HepG2 (cell line): Measurements from ENCODE around the gene CCDC142. TPM values are rescaled to one million over a fixed set of nuclear protein-coding genes. Genes with fewer than 3 reads are reported as not detected.

Experiments used
- AKAP8 ChIP-seq: sonication (generic); formaldehyde crosslinking; IDR thresholded peaks from 2 replicates; pipeline ENCODE4 v1.5.1; 2020; ENCODE audit warnings: mild to moderate bottlenecking, missing genetic modification reagents
- BRCA1 ChIP-seq: sonication (generic); formaldehyde crosslinking; IDR thresholded peaks from 2 replicates; pipeline ENCODE4 v1.4.0; 2020; ENCODE audit warnings: missing genetic modification reagents
- ELF1 ChIP-seq: sonication (generic); formaldehyde crosslinking; IDR thresholded peaks from 2 replicates; pipeline ENCODE4 v1.4.0; 2020; ENCODE audit warnings: missing genetic modification reagents
- HIVEP1 ChIP-seq: sonication (generic); formaldehyde crosslinking; IDR thresholded peaks from 2 replicates; pipeline ENCODE4 v1.4.0; 2020; ENCODE audit warnings: mild to moderate bottlenecking, missing genetic modification reagents
- HMG20B ChIP-seq: conservative IDR thresholded peaks from 2 replicates; pipeline ENCODE4 v1.6.1; 2016; ENCODE audit warnings: missing genetic modification reagents, missing compliant biosample characterization
- KMT2A ChIP-seq: sonication (generic); formaldehyde crosslinking; IDR thresholded peaks from 2 replicates; pipeline ENCODE4 v1.4.0; 2020; ENCODE audit warnings: missing genetic modification reagents
- MTA3 ChIP-seq: sonication (generic); formaldehyde crosslinking; IDR thresholded peaks from 2 replicates; pipeline ENCODE4 v1.4.0; 2020; ENCODE audit warnings: missing genetic modification reagents
- NCOA1 ChIP-seq: sonication (generic); formaldehyde crosslinking; IDR thresholded peaks from 2 replicates; pipeline ENCODE4 v1.9.0; 2021; ENCODE audit warnings: missing genetic modification reagents
- NFE2L2 ChIP-seq: fragments of 150-350 bp; IDR thresholded peaks from 2 replicates; pipeline ENCODE4 v1.6.1; 2014; ENCODE audit warnings: low read length
- NR2C2 ChIP-seq: sonication (generic); formaldehyde crosslinking; IDR thresholded peaks from 2 replicates; pipeline ENCODE4 v1.4.0; 2020; ENCODE audit warnings: missing genetic modification reagents, mild to moderate bottlenecking, moderate library complexity, borderline replicate concordance
- RXRA ChIP-seq: sonication (generic); formaldehyde crosslinking; IDR thresholded peaks from 2 replicates; pipeline ENCODE4 v1.5.1; 2020; ENCODE audit warnings: missing genetic modification reagents
- ZFAT ChIP-seq: sonication (generic); formaldehyde crosslinking; conservative IDR thresholded peaks from 2 replicates; pipeline ENCODE4 v1.8.1; 2023; ENCODE audit warnings: missing genetic modification reagents, inconsistent platforms
- ZNF251 ChIP-seq: sonication (generic); formaldehyde crosslinking; IDR thresholded peaks from 2 replicates; pipeline ENCODE4 v1.9.0; 2021; ENCODE audit warnings: mild to moderate bottlenecking, missing genetic modification reagents
- ZNF264 ChIP-seq: sonication (generic); formaldehyde crosslinking; IDR thresholded peaks from 2 replicates; pipeline ENCODE4 v1.4.0; 2020; ENCODE audit warnings: missing genetic modification reagents
- ZNF354B ChIP-seq: sonication (generic); formaldehyde crosslinking; IDR thresholded peaks from 2 replicates; pipeline ENCODE4 v1.8.0; 2022; ENCODE audit warnings: mild to moderate bottlenecking, missing genetic modification reagents
- ZNF44 ChIP-seq: sonication (generic); formaldehyde crosslinking; IDR thresholded peaks from 2 replicates; pipeline ENCODE4 v1.5.1; 2020; ENCODE audit warnings: mild to moderate bottlenecking, missing genetic modification reagents
- ZNF652 ChIP-seq: IDR thresholded peaks from 2 replicates; pipeline ENCODE4 v1.6.1; 2016; ENCODE audit warnings: low read depth, borderline replicate concordance
- ZNF720 ChIP-seq: sonication (generic); formaldehyde crosslinking; IDR thresholded peaks from 2 replicates; pipeline ENCODE4 v1.4.0; 2020; ENCODE audit warnings: missing genetic modification reagents
- ZSCAN21 ChIP-seq: sonication (generic); formaldehyde crosslinking; IDR thresholded peaks from 2 replicates; pipeline ENCODE4 v1.8.0; 2022; ENCODE audit warnings: mild to moderate bottlenecking, missing genetic modification reagents, moderate library complexity, borderline replicate concordance
- polyA plus RNA-seq, 8 experiments: library from polyadenylated mRNA; depleted of rRNA in 3 of 8; stranded (reverse) in 7 of 8; unstranded in 1 of 8; fragments of >200 nt; fragmentation: Illumina TruSeq in 4 of 8; extraction: Trizol in 4 of 8; gene quantifications; 2 replicates each; pipeline versions ENCODE4 v1.2.1 to v1.2.3, GENCODE V29; 2011 to 2016; ENCODE audit warnings: low read depth in 4 of 8, missing spikeins in 1 of 8, mixed read lengths in 1 of 8; ENCODE audit not compliant: insufficient read depth in 1 of 8
- total RNA-seq, 5 experiments: library from RNA; depleted of rRNA; stranded (reverse); fragments of >200 nt; fragmentation: Illumina TruSeq; extraction: Trizol; gene quantifications; 2 replicates each; pipeline ENCODE4 v1.2.3, GENCODE V29; 2016; ENCODE audit warnings: low read depth in 1 of 5
- TF ChIP-seq, protein P1 (sequence below): sonication (generic); formaldehyde crosslinking; IDR thresholded peaks from 2 replicates; pipeline ENCODE4 v1.8.0; 2022; ENCODE audit warnings: missing genetic modification reagents, low read depth, mild to moderate bottlenecking, borderline replicate concordance
- TF ChIP-seq, protein P2 (sequence below): sonication (generic); formaldehyde crosslinking; IDR thresholded peaks from 2 replicates; pipeline ENCODE4 v1.4.0; 2020; ENCODE audit warnings: mild to moderate bottlenecking, missing genetic modification reagents
- TF ChIP-seq, protein P3 (sequence below): sonication (generic); formaldehyde crosslinking; IDR thresholded peaks from 2 replicates; pipeline ENCODE4 v1.4.0; 2020; ENCODE audit warnings: missing genetic modification reagents
- TF ChIP-seq, protein P4 (sequence below): sonication (generic); formaldehyde crosslinking; IDR thresholded peaks from 2 replicates; pipeline ENCODE4 v1.4.0; 2020; ENCODE audit warnings: missing genetic modification reagents
- TF ChIP-seq, protein P5 (sequence below): sonication (generic); formaldehyde crosslinking; IDR thresholded peaks from 2 replicates; pipeline ENCODE4 v1.5.0; 2020; ENCODE audit warnings: missing genetic modification reagents
- TF ChIP-seq, protein P6 (sequence below): sonication (generic); formaldehyde crosslinking; IDR thresholded peaks from 2 replicates; pipeline ENCODE4 v1.4.0; 2020; ENCODE audit warnings: missing genetic modification reagents

The CCDC142 gene
- total and polyA plus RNA-seq, 2 of the 13 experiments (the other 11 are each of a cell fraction or from before 2014, with no cell fraction given) = 14.7 to 30.4 TPM

DNA sequence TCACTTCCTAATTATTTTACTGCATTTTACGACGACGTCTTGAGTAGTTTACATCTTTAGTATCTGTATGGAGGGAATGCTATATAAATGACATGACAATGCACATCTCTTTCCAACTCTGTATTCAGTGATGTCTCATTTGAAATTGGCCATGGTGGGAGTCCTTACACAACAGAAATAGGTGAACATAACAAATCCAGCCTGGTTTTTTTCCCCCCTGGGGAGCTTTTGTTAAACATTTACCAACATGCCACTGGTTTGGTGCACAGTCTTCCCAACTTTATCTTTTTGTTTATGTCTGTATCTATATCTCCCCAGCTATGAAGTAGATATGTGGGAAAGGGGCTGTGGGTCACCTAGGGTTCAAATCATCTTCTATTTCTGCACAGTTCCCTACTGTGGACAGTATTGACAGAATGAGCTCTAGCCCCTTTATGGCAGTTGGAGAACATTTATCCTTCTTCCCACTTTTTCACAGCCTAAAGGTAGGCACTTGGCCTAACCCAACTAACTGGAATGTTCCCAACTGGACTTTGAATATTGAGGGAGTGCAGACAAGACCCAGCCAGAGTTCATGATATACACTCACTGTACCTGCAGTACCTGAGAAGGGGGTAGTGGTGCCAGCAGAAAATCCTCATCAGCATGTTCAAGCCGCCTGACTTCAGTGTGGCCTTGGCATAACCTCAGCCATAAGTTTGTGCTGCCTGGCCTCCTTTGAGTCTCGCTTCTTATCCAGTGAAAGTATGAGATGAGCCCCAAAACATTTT, 35.4 kb downstream of the CCDC142 start (continued):
- TF ChIP-seq, protein P1, sequence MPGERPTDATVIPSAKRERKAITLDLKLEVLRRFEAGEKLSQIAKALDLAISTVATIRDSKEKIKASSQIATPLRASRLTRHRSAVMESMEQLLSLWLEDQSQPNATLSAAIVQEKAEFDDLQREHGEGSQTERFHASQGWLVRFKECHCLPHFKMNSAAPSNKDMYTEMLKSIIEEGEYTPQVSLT (CRISPR knock-in tag) = no peak
- TF ChIP-seq, protein P2, sequence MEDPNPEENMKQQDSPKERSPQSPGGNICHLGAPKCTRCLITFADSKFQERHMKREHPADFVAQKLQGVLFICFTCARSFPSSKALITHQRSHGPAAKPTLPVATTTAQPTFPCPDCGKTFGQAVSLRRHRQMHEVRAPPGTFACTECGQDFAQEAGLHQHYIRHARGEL (CRISPR knock-in tag) = no peak
- TF ChIP-seq, protein P3, sequence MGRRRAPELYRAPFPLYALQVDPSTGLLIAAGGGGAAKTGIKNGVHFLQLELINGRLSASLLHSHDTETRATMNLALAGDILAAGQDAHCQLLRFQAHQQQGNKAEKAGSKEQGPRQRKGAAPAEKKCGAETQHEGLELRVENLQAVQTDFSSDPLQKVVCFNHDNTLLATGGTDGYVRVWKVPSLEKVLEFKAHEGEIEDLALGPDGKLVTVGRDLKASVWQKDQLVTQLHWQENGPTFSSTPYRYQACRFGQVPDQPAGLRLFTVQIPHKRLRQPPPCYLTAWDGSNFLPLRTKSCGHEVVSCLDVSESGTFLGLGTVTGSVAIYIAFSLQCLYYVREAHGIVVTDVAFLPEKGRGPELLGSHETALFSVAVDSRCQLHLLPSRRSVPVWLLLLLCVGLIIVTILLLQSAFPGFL (CRISPR knock-in tag) = no peak
- no peak for TF ChIP-seq BRCA1 (CRISPR knock-in tag)
- no peak for TF ChIP-seq AKAP8 (CRISPR knock-in tag)
- no peak for TF ChIP-seq ZNF720 (CRISPR knock-in tag)
- TF ChIP-seq ZNF652 (CRISPR knock-in tag) = no peak; the same call in 1 of the 2 replicates
- TF ChIP-seq NCOA1 (CRISPR knock-in tag) = no peak
- no peak for TF ChIP-seq KMT2A (CRISPR knock-in tag)
- TF ChIP-seq RXRA (CRISPR knock-in tag) = no peak
- TF ChIP-seq NFE2L2 = no peak
- TF ChIP-seq MTA3 (CRISPR knock-in tag) = no peak
- TF ChIP-seq ZNF264 = 0 out of 2 replicates have a peak, but pooled peaks have one; percentile 27
- no peak for TF ChIP-seq HIVEP1 (CRISPR knock-in tag)
- no peak for TF ChIP-seq ZNF354B (CRISPR knock-in tag)
- TF ChIP-seq, protein P4, sequence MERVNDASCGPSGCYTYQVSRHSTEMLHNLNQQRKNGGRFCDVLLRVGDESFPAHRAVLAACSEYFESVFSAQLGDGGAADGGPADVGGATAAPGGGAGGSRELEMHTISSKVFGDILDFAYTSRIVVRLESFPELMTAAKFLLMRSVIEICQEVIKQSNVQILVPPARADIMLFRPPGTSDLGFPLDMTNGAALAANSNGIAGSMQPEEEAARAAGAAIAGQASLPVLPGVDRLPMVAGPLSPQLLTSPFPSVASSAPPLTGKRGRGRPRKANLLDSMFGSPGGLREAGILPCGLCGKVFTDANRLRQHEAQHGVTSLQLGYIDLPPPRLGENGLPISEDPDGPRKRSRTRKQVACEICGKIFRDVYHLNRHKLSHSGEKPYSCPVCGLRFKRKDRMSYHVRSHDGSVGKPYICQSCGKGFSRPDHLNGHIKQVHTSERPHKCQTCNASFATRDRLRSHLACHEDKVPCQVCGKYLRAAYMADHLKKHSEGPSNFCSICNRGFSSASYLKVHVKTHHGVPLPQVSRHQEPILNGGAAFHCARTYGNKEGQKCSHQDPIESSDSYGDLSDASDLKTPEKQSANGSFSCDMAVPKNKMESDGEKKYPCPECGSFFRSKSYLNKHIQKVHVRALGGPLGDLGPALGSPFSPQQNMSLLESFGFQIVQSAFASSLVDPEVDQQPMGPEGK (CRISPR knock-in tag) = peak; percentile 55; the same call in 1 of the 2 replicates
- no peak for TF ChIP-seq HMG20B (CRISPR knock-in tag)
- TF ChIP-seq, protein P5, sequence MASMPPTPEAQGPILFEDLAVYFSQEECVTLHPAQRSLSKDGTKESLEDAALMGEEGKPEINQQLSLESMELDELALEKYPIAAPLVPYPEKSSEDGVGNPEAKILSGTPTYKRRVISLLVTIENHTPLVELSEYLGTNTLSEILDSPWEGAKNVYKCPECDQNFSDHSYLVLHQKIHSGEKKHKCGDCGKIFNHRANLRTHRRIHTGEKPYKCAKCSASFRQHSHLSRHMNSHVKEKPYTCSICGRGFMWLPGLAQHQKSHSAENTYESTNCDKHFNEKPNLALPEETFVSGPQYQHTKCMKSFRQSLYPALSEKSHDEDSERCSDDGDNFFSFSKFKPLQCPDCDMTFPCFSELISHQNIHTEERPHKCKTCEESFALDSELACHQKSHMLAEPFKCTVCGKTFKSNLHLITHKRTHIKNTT = no peak
- TF ChIP-seq ELF1 (CRISPR knock-in tag) = peak; percentile 17; the same call in 1 of the 2 replicates
- 0 out of 2 replicates have a peak, but pooled peaks have one; percentile 22 for TF ChIP-seq ZNF44 (CRISPR knock-in tag)
- TF ChIP-seq ZFAT (CRISPR knock-in tag) = no peak
- TF ChIP-seq NR2C2 = no peak
- TF ChIP-seq, protein P6, sequence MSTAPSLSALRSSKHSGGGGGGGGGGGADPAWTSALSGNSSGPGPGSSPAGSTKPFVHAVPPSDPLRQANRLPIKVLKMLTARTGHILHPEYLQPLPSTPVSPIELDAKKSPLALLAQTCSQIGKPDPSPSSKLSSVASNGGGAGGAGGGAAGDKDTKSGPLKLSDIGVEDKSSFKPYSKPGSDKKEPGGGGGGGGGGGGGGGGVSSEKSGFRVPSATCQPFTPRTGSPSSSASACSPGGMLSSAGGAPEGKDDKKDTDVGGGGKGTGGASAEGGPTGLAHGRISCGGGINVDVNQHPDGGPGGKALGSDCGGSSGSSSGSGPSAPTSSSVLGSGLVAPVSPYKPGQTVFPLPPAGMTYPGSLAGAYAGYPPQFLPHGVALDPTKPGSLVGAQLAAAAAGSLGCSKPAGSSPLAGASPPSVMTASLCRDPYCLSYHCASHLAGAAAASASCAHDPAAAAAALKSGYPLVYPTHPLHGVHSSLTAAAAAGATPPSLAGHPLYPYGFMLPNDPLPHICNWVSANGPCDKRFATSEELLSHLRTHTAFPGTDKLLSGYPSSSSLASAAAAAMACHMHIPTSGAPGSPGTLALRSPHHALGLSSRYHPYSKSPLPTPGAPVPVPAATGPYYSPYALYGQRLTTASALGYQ = no peak
- no peak for TF ChIP-seq ZNF251
- TF ChIP-seq ZSCAN21 (CRISPR knock-in tag) = no peak
